T47D (cell line): ENCODE data around the gene KRTCAP3.

Experiments used
- DNase-seq, 2 experiments: peaks; one replicate each; pipeline versions ENCODE4 v3.0.0 to v3.0.0-alpha.2; 2011 to 2012; ENCODE audit warnings: low read depth in 1 of 2, low spot score in 1 of 2
- JUND ChIP-seq: IDR thresholded peaks from 2 replicates; pipeline ENCODE4 v1.6.1; 2012; ENCODE audit warnings: low read depth
- in situ Hi-C: cut with HindIII; loops from 2 replicates; pipeline ENCODE4 v1.10.0; 2016; ENCODE audit warnings: low sequenced_read_pairs, low pct_unique_long_range_greater_than_20kb

KRTCAP3 gene

GRCh38 chr2:27448381-27448780 is 6.2 kb downstream of the KRTCAP3 start:
- in situ Hi-C loops = no loop called here
- no peak for TF ChIP-seq JUND
- no peak for DNase-seq

- TF ChIP-seq JUND = no peak
- no peak for DNase-seq
- in situ Hi-C loops = no loop called here
Observed at GRCh38 chr2:27451095-27451494, 8.9 kb downstream of the KRTCAP3 start.

GRCh38 chr2:27453968-27454367 is 11.8 kb downstream of the KRTCAP3 start:
- no peak for DNase-seq
- in situ Hi-C loops = no loop called here
- no peak for TF ChIP-seq JUND

GRCh38 chr2:27461118-27461517 is 18.9 kb downstream of the KRTCAP3 start:
- DNase-seq = no peak
- no peak for TF ChIP-seq JUND
- in situ Hi-C loops = no loop called here

- in situ Hi-C loops = no loop called here
- no peak for DNase-seq
- TF ChIP-seq JUND = no peak
Observed at GRCh38 chr2:27464443-27464842, 22.3 kb downstream of the KRTCAP3 start.

- in situ Hi-C loops = no loop called here
- TF ChIP-seq JUND = no peak
- no peak for DNase-seq
Observed at GRCh38 chr2:27471961-27472360, 29.8 kb downstream of the KRTCAP3 start.

- TF ChIP-seq JUND = no peak
- in situ Hi-C loops = no loop called here
- no peak for DNase-seq
Observed at GRCh38 chr2:27485496-27485895, 43.3 kb downstream of the KRTCAP3 start.

- peak in 1 of 2 experiments; percentile 5 for DNase-seq
- in situ Hi-C loops = no loop called here
- no peak for TF ChIP-seq JUND
Observed at GRCh38 chr2:27489118-27489497, 46.9 kb downstream of the KRTCAP3 start.

- DNase-seq = peak; percentile 84 to 99
- in situ Hi-C loops = no loop called here
- TF ChIP-seq JUND = no peak
Observed at GRCh38 chr2:27489498-27490397, 47.6 kb downstream of the KRTCAP3 start, which contains the start of gene IFT172. TSS of gene IFT172 (minus strand) at chr2:27489743. CDS start at chr2:27489653, 90 bp downstream.

- DNase-seq = no peak
- TF ChIP-seq JUND = no peak
- in situ Hi-C loops = no loop called here
Observed at GRCh38 chr2:27492557-27492956, 50.4 kb downstream of the KRTCAP3 start.

- no peak for DNase-seq
- TF ChIP-seq JUND = no peak
Observed at GRCh38 chr2:27493948-27494283, 51.7 kb downstream of the KRTCAP3 start.

More at GRCh38 chr2:27493948-27494283, 51.7 kb downstream of the KRTCAP3 start:
- in situ Hi-C loops = no loop called here
